Small intestine (tissue), 7 donors: ENCODE results near the gene CD58. TPM values are rescaled to one million over a fixed set of nuclear protein-coding genes. Genes with fewer than 3 reads are reported as not detected.

ENCODE experiments used
- DNase-seq, 2 donors: peaks; one replicate each; pipeline versions ENCODE4 v3.0.0 to v3.0.0-alpha.2; 2013
- FAIRE-seq: peaks from 2 replicates; lab custom pipeline; 2012; peaks lifted over from hg19 to GRCh38; lab: Jason Lieb, UNC
- H3K27ac ChIP-seq, 3 donors: one replicate each; pipeline ENCODE4 v1.5.1; 2013; ENCODE audit warnings: low read length in 2 of 3, mild to moderate bottlenecking in 2 of 3, control low read depth in 1 of 3, inconsistent platforms in 1 of 3, low read depth in 1 of 3, moderate library complexity in 1 of 3
- H3K27me3 ChIP-seq, 3 donors: one replicate each; pipeline ENCODE4 v1.6.1; 2013; ENCODE audit warnings: low read length in 3 of 3, inconsistent platforms in 1 of 3; ENCODE audit not compliant: control insufficient read depth in 3 of 3, insufficient read depth in 3 of 3
- H3K36me3 ChIP-seq, 3 donors: one replicate each; pipeline ENCODE4 v1.6.1; 2013; ENCODE audit warnings: low read length in 3 of 3, inconsistent platforms in 1 of 3, low read depth in 1 of 3, mild to moderate bottlenecking in 1 of 3, moderate library complexity in 1 of 3; ENCODE audit not compliant: control insufficient read depth in 3 of 3, insufficient read depth in 2 of 3
- H3K4me1 ChIP-seq, 3 donors: one replicate each; pipeline ENCODE4 v1.6.1; 2013; ENCODE audit warnings: low read length in 2 of 3, inconsistent platforms in 1 of 3, low read depth in 1 of 3, mild to moderate bottlenecking in 1 of 3, moderate library complexity in 1 of 3; ENCODE audit not compliant: control insufficient read depth in 3 of 3, insufficient read depth in 2 of 3
- H3K4me3 ChIP-seq, 3 donors: one replicate each; pipeline ENCODE4 v1.5.1; 2013; ENCODE audit warnings: low read length in 3 of 3, control low read depth in 1 of 3, inconsistent platforms in 1 of 3, low read depth in 1 of 3, mild to moderate bottlenecking in 1 of 3, moderate library complexity in 1 of 3
- H3K9me3 ChIP-seq, 2 donors: one replicate each; pipeline ENCODE4 v1.6.1; 2013; ENCODE audit warnings: low read depth in 1 of 2, low read length in 1 of 2; ENCODE audit not compliant: control insufficient read depth in 2 of 2, insufficient read depth in 1 of 2
- WGBS, 3 donors: extraction: QIAGEN DNeasy Blood & Tissue Kit; methylation state at CpG; one replicate each; pipeline ENCODE4 v1.1.7; 2013; 5-methylcytosine and 5-hydroxymethylcytosine counted together
- polyA plus RNA-seq, 4 donors: library from polyadenylated mRNA; stranded (reverse) in 3 of 4; unstranded in 1 of 4; fragments of 200-250 nt in 3 of 4; fragments of 120-200 nt in 1 of 4; gene quantifications; one replicate each; pipeline versions ENCODE4 v1.2.1 to v1.2.3, GENCODE V29; 2013
- donor health status: healthy with polysubstance abuse.
- donor health status: control.
- donor health status: control.
- donor health status: Bipolar disorder and iron deficiency.
- donor health status: healthy.

CD58 gene
- polyA plus RNA-seq, 4 donors = 28.4 to 40.8 (median 29.6) TPM

GRCh38 chr1:116504308-116505156, 66.3 kb downstream of the CD58 start:
- 60 to 62% (median 61%) methylated on average over 8 of the region's 8 CpGs for WGBS, 3 donors
- FAIRE-seq = no peak

GRCh38 chr1:116503546-116504307, 67.1 kb downstream of the CD58 start:
- no peaks in the 10 kb centered on the region for H3K27me3 ChIP-seq
- H3K4me1 ChIP-seq = peaks cover 12 to 44% (median 19%) of the 10 kb centered on the region in 3 donors
- H3K4me3 ChIP-seq = no peak overlapping the region
- no peaks in the 10 kb centered on the region for H3K9me3 ChIP-seq
- 75 to 88% (median 86%) methylated on average over 7 of the region's 7 CpGs for WGBS, 3 donors
- H3K36me3 ChIP-seq = no peaks in the 10 kb centered on the region
- peak overlapping the region; percentile 75 to 93 (median 89) for H3K27ac ChIP-seq
- FAIRE-seq (no peak), DNase-seq (peak; percentile 46 to 57)

More at GRCh38 chr1:116504308-116505156, 66.3 kb downstream of the CD58 start:
- DNase-seq = peak; percentile 66 to 83
- no peaks in the 10 kb centered on the region for H3K27me3 ChIP-seq
- no peaks in the 10 kb centered on the region for H3K36me3 ChIP-seq
- peaks cover 19 to 48% (median 21%) of the 10 kb centered on the region in 3 donors for H3K4me1 ChIP-seq
- peak overlapping the region; percentile 75 to 93 (median 89) for H3K27ac ChIP-seq
- H3K9me3 ChIP-seq = no peaks in the 10 kb centered on the region
- H3K4me3 ChIP-seq = no peak overlapping the region

GRCh38 chr1:116502671-116503314, 68.0 kb downstream of the CD58 start:
- FAIRE-seq = no peak
- H3K27ac ChIP-seq = peak overlapping the region in 1 of 3 donors; percentile 93
- WGBS, 3 donors = 75 to 82% (median 78%) methylated on average over 5 of the region's 5 CpGs
- no peak for DNase-seq
- H3K36me3 ChIP-seq = no peaks in the 10 kb centered on the region
- H3K4me3 ChIP-seq = no peak overlapping the region
- no peaks in the 10 kb centered on the region for H3K9me3 ChIP-seq
- no peaks in the 10 kb centered on the region for H3K27me3 ChIP-seq
- peaks cover 10 to 44% (median 19%) of the 10 kb centered on the region in 3 donors for H3K4me1 ChIP-seq

DNA sequence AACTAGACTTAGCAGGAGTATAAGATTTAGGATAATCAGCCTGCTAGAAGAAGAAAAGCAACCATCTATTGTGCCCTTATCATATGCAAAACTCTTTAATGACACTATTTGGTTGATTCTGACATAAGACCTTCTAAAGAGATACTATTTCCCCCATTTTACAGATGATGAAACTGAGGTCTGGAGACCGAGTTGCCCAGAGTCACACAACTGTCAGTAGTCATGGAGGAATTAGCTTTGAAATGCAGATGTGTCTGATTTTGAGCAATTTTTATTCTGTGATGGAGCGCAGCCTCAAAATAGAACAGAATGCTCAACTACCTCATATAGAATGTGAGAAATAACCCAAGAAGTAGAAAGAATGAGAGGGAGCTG, 69.0 kb downstream of the CD58 start:
- 94 to 98% (median 96%) methylated on average over 2 of the region's 2 CpGs for WGBS, 3 donors

GRCh38 chr1:116501125-116501869, 69.5 kb downstream of the CD58 start:
- peaks cover 15 to 49% (median 16%) of the 10 kb centered on the region in 3 donors for H3K4me1 ChIP-seq
- no peaks in the 10 kb centered on the region for H3K27me3 ChIP-seq
- FAIRE-seq = no peak
- peak overlapping the region in 1 of 3 donors; percentile 62 for H3K27ac ChIP-seq
- H3K4me3 ChIP-seq = no peak overlapping the region
- WGBS, 3 donors = 56 to 77% (median 69%) methylated on average over 9 of the region's 9 CpGs
- H3K9me3 ChIP-seq = no peaks in the 10 kb centered on the region
- no peaks in the 10 kb centered on the region for H3K36me3 ChIP-seq
- peak in 1 of 2 donors; percentile 86 for DNase-seq

More for the DNA sequence above, 69.0 kb downstream of the CD58 start:
- DNase-seq (no peak), FAIRE-seq (no peak)
- Histone ChIP-seq H3K4me1 (peaks cover 11 to 49% (median 18%) of the 10 kb centered on the region in 3 donors), H3K27ac (no peak overlapping the region), H3K27me3 (no peaks in the 10 kb centered on the region), H3K9me3 (no peaks in the 10 kb centered on the region), H3K4me3 (no peak overlapping the region), H3K36me3 (no peaks in the 10 kb centered on the region)

GRCh38 chr1:116498789-116499628, 71.8 kb downstream of the CD58 start:
- H3K27me3 ChIP-seq = no peaks in the 10 kb centered on the region
- WGBS, 3 donors = 33 to 60% (median 48%) methylated on average over 13 of the region's 13 CpGs
- H3K36me3 ChIP-seq = no peaks in the 10 kb centered on the region
- FAIRE-seq = no peak
- H3K9me3 ChIP-seq = no peaks in the 10 kb centered on the region
- peak; percentile 85 for DNase-seq
- no peak overlapping the region for H3K4me3 ChIP-seq
- no peak overlapping the region for H3K27ac ChIP-seq
- peaks cover 15 to 51% (median 25%) of the 10 kb centered on the region in 3 donors for H3K4me1 ChIP-seq

GRCh38 chr1:116497656-116498055, 73.2 kb downstream of the CD58 start:
- H3K4me1 ChIP-seq = peaks cover 9 to 60% (median 20%) of the 10 kb centered on the region in 3 donors
- no peaks in the 10 kb centered on the region for H3K27me3 ChIP-seq
- peak overlapping the region in 1 of 3 donors; percentile 29 for H3K27ac ChIP-seq
- H3K9me3 ChIP-seq = no peaks in the 10 kb centered on the region
- H3K4me3 ChIP-seq = no peak overlapping the region
- DNase-seq = peak in 1 of 2 donors; percentile 25
- WGBS, 3 donors = 73 to 89% (median 78%) methylated on average over 4 of the region's 4 CpGs
- H3K36me3 ChIP-seq = peaks cover 0 to 2% (median 0%) of the 10 kb centered on the region in 3 donors
- FAIRE-seq = no peak
